LNCAP (cell line): ENCODE data around the gene ARHGAP22.

Source experiments
- CTCF ChIP-seq: fragments of 450-650 bp; IDR thresholded peaks from 2 replicates; pipeline ENCODE4 v1.5.1; 2017; ENCODE audit warnings: mild to moderate bottlenecking

ARHGAP22 gene

DNA sequence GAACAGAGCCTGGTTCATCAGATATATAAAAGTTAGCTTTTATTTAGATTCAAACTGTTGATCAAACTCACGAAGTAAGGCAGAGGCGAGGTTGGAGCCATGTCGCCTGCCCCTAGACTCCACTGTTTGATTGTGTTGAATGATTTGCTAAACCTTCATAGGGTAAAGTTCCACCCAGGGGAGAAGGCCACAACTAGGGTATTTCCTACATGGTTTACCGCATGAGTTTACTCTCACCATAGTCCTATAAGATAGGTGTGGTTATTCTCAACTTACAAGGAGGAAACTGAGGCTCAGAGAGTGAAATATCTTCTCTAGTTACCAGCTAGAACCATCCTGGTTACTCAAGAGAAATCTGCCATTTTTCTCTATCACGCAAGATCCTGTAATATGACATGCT is 31.8 kb downstream of the ARHGAP22 start:
- no peak for TF ChIP-seq CTCF

DNA sequence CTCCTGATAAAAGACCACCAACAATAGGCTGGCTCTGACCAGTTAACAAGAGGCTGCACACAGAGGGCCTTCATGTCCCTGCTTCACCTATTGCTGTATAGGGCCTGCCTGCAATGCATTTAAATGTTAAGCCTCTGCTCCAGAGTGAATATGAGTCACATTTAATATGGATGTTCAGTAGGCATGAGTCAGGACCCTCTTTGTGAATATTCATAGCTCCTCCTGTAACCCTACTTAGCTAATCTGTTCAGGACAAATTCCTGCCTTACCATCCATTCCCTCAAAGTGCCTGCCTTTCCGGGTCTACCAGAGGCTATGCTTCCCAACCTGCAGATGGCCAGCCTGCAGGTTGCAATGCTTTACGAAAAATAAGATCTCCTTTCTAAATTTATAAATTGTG is 32.5 kb downstream of the ARHGAP22 start:
- no peak for TF ChIP-seq CTCF

DNA sequence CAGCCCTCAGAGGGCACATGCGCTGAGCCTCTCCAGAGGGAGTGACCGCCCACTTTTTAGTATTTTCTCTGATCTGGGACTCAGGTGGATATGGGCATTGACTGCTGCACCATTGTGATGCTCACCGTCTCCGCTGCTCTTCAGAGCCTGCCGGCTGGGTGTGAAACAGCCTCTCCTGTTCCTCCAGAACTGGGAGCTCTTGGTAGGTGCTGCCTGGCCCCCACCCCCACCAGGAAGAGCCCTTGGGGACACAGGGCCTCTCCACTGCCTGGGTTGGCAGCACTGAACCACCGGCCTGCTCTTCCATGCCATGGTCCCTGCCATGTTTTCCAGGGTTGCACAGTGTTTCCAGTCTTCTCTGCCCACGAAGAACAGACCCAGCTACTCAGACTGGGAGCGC is 36.3 kb downstream of the ARHGAP22 start:
- TF ChIP-seq CTCF = no peak

GRCh38 chr10:48568131-48568530 is 36.7 kb downstream of the ARHGAP22 start:
- TF ChIP-seq CTCF = no peak

DNA sequence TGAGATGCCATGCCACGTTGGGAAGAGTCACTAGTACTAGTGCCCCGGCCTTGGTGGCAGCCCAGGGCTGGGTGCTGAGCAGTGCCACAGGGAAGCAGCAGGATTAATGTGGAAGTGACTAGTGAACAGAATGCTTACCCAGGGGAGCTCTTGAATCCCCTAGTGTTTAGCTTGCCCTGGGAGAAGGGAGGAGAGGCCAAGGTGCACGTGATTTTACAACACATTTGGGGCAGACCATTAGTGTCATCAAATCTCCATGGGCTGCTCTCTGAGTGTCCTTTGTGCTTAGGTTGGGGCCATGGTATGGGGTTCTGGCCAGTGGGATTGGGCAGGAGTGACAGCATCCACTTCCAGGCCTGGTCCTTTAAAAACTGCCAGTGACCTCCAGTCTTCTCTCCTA is 37.5 kb downstream of the ARHGAP22 start:
- TF ChIP-seq CTCF = no peak

DNA sequence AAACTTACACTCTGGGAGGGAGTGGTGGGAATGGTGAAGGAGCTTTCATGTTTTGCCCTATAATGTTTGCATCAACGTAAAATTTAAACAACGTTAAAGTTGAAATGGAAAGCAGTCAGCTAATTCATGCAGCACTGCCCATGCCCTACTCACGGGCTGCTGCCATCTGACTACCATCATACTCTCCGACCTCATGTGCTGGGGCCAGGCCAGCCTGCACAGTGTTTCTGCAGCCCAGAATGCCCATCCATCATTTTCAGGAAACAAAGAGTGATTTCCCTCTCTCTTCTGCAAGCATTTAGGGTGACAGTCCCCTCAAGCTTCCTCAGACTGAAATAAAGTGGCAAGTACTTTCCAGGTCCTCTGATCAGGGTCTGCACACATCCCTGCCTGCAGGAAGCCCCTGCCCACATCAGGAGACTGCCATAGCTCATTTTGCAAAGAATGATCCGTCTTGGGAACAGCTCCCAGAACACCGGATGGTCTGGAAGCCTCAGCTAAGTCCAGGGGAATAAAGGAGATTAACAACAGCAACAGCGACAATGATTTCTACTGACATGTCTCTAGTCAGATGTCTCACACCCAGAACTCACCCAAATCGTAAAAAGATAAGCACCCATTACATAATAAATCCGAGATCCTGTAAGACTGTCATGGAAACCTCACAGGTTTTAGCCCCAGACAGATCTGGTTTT is 40.3 kb downstream of the ARHGAP22 start:
- no peak for TF ChIP-seq CTCF

DNA sequence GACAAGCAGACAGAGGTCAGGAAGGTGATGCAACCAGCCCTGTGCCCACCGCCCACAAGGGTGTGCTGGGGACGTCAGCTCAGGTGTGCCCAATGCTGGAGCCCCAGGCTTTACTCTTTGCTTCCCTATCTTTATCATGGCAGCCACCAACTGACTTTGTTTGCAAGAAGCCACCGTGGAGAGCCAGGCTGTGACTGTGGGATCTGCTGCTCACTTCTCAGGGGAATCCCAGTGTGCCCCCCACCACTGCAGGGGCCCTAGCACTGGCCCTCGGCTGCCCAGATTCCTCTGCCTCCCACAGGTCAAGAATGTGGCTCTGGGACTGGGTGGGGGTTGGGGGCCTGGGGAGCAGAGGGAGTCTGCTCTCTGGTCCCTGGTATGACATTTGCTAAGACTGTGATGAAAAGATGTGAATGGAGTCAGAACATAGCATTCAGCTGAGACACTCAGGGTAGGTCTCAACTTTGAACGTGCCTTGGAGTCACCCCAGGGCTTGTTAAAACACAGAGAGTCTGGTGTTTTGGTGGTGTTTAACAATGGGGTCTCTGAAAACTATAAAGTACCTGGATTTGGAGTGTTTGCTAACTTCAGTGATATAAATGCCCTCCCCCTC is 47.3 kb downstream of the ARHGAP22 start:
- TF ChIP-seq CTCF = no peak
